ENCODE measurements around the gene ZNF768. TPM values are rescaled to one million over a fixed set of nuclear protein-coding genes. Genes with fewer than 3 reads are reported as not detected.
A peak's percentile ranks its signal among the peaks of the same experiment; 100 is the strongest.

The ZNF768 gene
- total and polyA plus RNA-seq, 2 of the 13 experiments (the other 11 are each of a cell fraction or from before 2014, with no cell fraction given), result 26.7 to 34.4 TPM

DNA sequence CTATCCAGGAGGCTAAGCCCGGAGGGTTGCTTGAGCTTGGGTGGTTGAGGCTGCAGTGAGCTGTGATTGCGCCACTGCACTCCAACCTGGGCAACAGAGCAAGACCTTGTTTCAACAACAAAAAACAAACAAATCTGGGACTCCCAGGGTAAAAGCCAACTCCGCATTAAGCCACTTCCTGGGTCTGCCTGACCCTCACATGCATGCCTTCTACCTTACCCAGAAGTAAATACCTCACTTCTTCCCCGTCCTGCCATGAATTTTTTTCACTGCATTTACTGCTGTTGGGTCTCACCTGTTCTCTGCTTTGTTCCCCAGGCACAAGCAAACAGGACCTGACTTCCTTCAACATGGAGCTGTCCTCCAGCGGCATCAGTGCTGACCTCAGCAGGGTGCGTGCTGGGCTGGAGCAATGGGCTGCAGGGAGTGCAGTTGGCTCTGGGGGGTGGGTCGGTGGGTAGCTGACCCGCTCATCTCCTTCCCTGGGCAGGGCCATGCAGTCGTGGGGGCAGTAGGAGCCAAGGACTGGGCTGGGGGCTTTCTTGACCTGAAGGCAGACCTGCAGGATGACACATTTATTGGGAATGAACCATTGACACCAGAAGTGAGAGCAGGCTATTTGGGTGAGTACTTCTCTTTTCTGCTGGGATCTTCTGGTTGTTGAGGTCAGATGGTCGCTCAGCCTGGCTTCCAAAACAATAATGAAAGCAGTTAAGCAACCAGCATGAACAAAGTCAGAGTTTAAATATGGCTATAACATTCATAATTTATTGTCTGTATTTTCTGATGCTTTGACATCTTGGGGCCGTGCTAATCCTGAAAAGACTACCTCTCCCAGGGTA is 37.4 kb downstream of the ZNF768 start (continued):
- TF ChIP-seq, protein P1, sequence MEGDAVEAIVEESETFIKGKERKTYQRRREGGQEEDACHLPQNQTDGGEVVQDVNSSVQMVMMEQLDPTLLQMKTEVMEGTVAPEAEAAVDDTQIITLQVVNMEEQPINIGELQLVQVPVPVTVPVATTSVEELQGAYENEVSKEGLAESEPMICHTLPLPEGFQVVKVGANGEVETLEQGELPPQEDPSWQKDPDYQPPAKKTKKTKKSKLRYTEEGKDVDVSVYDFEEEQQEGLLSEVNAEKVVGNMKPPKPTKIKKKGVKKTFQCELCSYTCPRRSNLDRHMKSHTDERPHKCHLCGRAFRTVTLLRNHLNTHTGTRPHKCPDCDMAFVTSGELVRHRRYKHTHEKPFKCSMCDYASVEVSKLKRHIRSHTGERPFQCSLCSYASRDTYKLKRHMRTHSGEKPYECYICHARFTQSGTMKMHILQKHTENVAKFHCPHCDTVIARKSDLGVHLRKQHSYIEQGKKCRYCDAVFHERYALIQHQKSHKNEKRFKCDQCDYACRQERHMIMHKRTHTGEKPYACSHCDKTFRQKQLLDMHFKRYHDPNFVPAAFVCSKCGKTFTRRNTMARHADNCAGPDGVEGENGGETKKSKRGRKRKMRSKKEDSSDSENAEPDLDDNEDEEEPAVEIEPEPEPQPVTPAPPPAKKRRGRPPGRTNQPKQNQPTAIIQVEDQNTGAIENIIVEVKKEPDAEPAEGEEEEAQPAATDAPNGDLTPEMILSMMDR (CRISPR knock-in tag; IDR thresholded peaks at IDR 0.05), result no peak; the same call in 1 of the 2 replicates
- TF ChIP-seq KAT2B (IDR thresholded peaks at IDR 0.05; ENCODE audit: borderline replicate concordance, low read depth, low read length) (no peak), MED13 (CRISPR knock-in tag; IDR thresholded peaks at IDR 0.05) (no peak), FOSL1 (CRISPR knock-in tag; IDR thresholded peaks at IDR 0.05; ENCODE audit: borderline replicate concordance) (no peak), POLR2AphosphoS2 (IDR thresholded peaks at IDR 0.05; ENCODE audit: low read depth, low read length) (no peak), STAG1 (CRISPR knock-in tag; IDR thresholded peaks at IDR 0.05) (peak; percentile 31), HNRNPLL (IDR thresholded peaks at IDR 0.05; ENCODE audit: low read depth, low read length, poor library complexity, severe bottlenecking) (no peak), HMGXB4 (CRISPR knock-in tag; IDR thresholded peaks at IDR 0.05; ENCODE audit: borderline replicate concordance in 1 of 2, low read depth in 1 of 2) (no peak), BRF2 (CRISPR knock-in tag; IDR thresholded peaks at IDR 0.05) (no peak), ZZZ3 (CRISPR knock-in tag; IDR thresholded peaks at IDR 0.05; ENCODE audit: borderline replicate concordance) (no peak), IKZF1 (IDR thresholded peaks at IDR 0.05) (no peak), BHLHE40 (IDR thresholded peaks at IDR 0.05; ENCODE audit: low read length) (peak; percentile 6; the same call in 1 of the 2 replicates), ZBTB2 (CRISPR knock-in tag; IDR thresholded peaks at IDR 0.05; ENCODE audit: low read depth) (no peak), BRD4 (CRISPR knock-in tag; IDR thresholded peaks at IDR 0.05) (0 out of 2 replicates have a peak, but pooled peaks have one; percentile 50), IRF1 (CRISPR knock-in tag; IDR thresholded peaks at IDR 0.05; ENCODE audit: low read depth) (no peak), ZNF44 (CRISPR knock-in tag; IDR thresholded peaks at IDR 0.05) (peak; percentile 57; the same call in 1 of the 2 replicates)
- TF ChIP-seq, protein P2, sequence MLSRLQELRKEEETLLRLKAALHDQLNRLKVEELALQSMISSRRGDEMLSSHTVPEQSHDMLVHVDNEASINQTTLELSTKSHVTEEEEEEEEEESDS (CRISPR knock-in tag; IDR thresholded peaks at IDR 0.05; ENCODE audit: borderline replicate concordance), result no peak
- TF ChIP-seq, protein P3, sequence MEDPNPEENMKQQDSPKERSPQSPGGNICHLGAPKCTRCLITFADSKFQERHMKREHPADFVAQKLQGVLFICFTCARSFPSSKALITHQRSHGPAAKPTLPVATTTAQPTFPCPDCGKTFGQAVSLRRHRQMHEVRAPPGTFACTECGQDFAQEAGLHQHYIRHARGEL (CRISPR knock-in tag; IDR thresholded peaks at IDR 0.05), result no peak

Data from HepG2 (cell line).